CD4-positive, alpha-beta T cell (primary cell): Measurements from ENCODE around the gene TMPRSS11E. TPM values are rescaled to one million over a fixed set of nuclear protein-coding genes. Genes with fewer than 3 reads are reported as not detected.
"Not testable (repeated sequence)": the region's sequence is repeated elsewhere in the genome, so short reads cannot be mapped to it uniquely, and the experiment has no call there.

Experiments
- ATAC-seq: fragments of 200-7000 bp; cut with Tn5 transposase; one replicate; pipeline ENCODE4 v1.10.0; 2022; ENCODE audit warnings: mild to moderate bottlenecking; ENCODE audit not compliant: poor library complexity
- CTCF ChIA-PET: fragments of 350-600 bp; sonication (Branson Sonifier 250); formaldehyde crosslinking; loops from one replicate; lab custom pipeline; 2021; ENCODE audit warnings: antibody characterized with exemption, inconsistent platforms; lab: Charles Lee
- POLR2A ChIA-PET: fragments of 350-600 bp; sonication (Branson Sonifier 250); formaldehyde crosslinking; loops from one replicate; lab custom pipeline; 2021; ENCODE audit warnings: antibody characterized with exemption, inconsistent platforms; lab: Charles Lee
- DNase-seq, 14 experiments: peaks; one replicate each; pipeline ENCODE4 v3.0.0-alpha.2; 2013 to 2020; ENCODE audit warnings: mixed read lengths in 2 of 14
- H3K27ac ChIP-seq, 2 donors: one replicate each; pipeline versions ENCODE4 v1.5.1 to v1.7.0; 2013; ENCODE audit warnings: low read length in 2 of 2, low read depth in 1 of 2, mild to moderate bottlenecking in 1 of 2
- H3K27me3 ChIP-seq, 2 experiments: 1 replicate in 1 of 2; 2 replicates in 1 of 2; pipeline versions ENCODE4 v1.6.1 to v1.7.0; 2013; ENCODE audit warnings: low read length in 2 of 2, control low read depth in 1 of 2, mild to moderate bottlenecking in 1 of 2, moderate library complexity in 1 of 2; ENCODE audit not compliant: insufficient read depth in 2 of 2, control insufficient read depth in 1 of 2
- H3K36me3 ChIP-seq: one replicate; pipeline ENCODE4 v1.6.1; 2013; ENCODE audit warnings: low read length, control low read depth; ENCODE audit not compliant: insufficient read depth
- H3K4me1 ChIP-seq: one replicate; pipeline ENCODE4 v1.6.1; 2013; ENCODE audit warnings: low read length, control low read depth; ENCODE audit not compliant: insufficient read depth
- H3K4me3 ChIP-seq: one replicate; pipeline ENCODE4 v1.5.1; 2013; ENCODE audit warnings: mild to moderate bottlenecking, low read length, moderate library complexity
- H3K9me3 ChIP-seq, 2 experiments: 1 replicate in 1 of 2; 2 replicates in 1 of 2; pipeline versions ENCODE4 v1.6.1 to v1.7.0; 2013; ENCODE audit warnings: low read length in 2 of 2, mild to moderate bottlenecking in 2 of 2, control low read depth in 1 of 2, moderate library complexity in 1 of 2; ENCODE audit not compliant: control insufficient read depth in 1 of 2, insufficient read depth in 1 of 2
- H3K27ac Mint-ChIP-seq: one replicate; pipeline ENCODE4 v1.8.0; 2020; ENCODE audit warnings: mixed read lengths
- H3K27me3 Mint-ChIP-seq: one replicate; pipeline ENCODE4 v1.8.0; 2021; ENCODE audit warnings: mixed read lengths
- H3K36me3 Mint-ChIP-seq: one replicate; pipeline ENCODE4 v1.8.0; 2021; ENCODE audit warnings: low read depth, mixed read lengths
- H3K4me1 Mint-ChIP-seq: one replicate; pipeline ENCODE4 v1.8.0; 2021; ENCODE audit warnings: low read depth, mixed read lengths
- H3K4me3 Mint-ChIP-seq: one replicate; pipeline ENCODE4 v1.8.0; 2020; ENCODE audit warnings: mild to moderate bottlenecking, mixed read lengths
- H3K9me3 Mint-ChIP-seq: one replicate; pipeline ENCODE4 v1.8.0; 2020; ENCODE audit warnings: mixed read lengths
- CTCF ChIP-seq: fragments of 200-600 bp; IDR thresholded peaks from one replicate; pipeline ENCODE4 v1.8.0; 2022; ENCODE audit warnings: antibody characterized with exemption, mild to moderate bottlenecking
- intact Hi-C, 2 experiments: fragments of 100-400 bp; cut with DNase I in 1 of 2; cut with micrococcal nuclease in 1 of 2; formaldehyde crosslinking; loops; one replicate each; pipeline versions ENCODE4 v1.15.1 to v1.9.0; 2023 to 2025; cut with DNase I, micrococcal nuclease
- total RNA-seq, 174 experiments: library from RNA in 2 of 174; stranded (reverse) in 2 of 174; gene quantifications; one replicate each; pipeline ENCODE4 v1.2.3 and lab custom pipeline; 2021 to 2026

The TMPRSS11E gene
- total RNA-seq, 2 experiments from 2014 or later = not detected

- Mint-ChIP-seq H3K4me3 (no peak overlapping the region), H3K9me3 (no peaks in the 10 kb centered on the region), H3K27ac (no peak overlapping the region), H3K36me3 (no peaks in the 10 kb centered on the region), H3K27me3 (no peaks in the 10 kb centered on the region), H3K4me1 (no peaks in the 10 kb centered on the region)
- intact Hi-C loops = no loop called here
- Histone ChIP-seq H3K9me3 (no peaks in the 10 kb centered on the region), H3K4me1 (no peaks in the 10 kb centered on the region), H3K4me3 (no peak overlapping the region), H3K27me3 (no peaks in the 10 kb centered on the region), H3K36me3 (no peaks in the 10 kb centered on the region), H3K27ac (no peak overlapping the region)
- CTCF ChIA-PET = no interaction called here
- no peak for ATAC-seq
- no peak for TF ChIP-seq CTCF
- DNase-seq = no peak
- POLR2A ChIA-PET = interaction anchor here (1.1 kb wide), 1 partner anchor 35 kb away, joined by 3 read pairs; no protein-coding TSS in a partner anchor
Measured at GRCh38 chr4:68404153-68404552, 43.1 kb upstream of the TMPRSS11E start.

DNA sequence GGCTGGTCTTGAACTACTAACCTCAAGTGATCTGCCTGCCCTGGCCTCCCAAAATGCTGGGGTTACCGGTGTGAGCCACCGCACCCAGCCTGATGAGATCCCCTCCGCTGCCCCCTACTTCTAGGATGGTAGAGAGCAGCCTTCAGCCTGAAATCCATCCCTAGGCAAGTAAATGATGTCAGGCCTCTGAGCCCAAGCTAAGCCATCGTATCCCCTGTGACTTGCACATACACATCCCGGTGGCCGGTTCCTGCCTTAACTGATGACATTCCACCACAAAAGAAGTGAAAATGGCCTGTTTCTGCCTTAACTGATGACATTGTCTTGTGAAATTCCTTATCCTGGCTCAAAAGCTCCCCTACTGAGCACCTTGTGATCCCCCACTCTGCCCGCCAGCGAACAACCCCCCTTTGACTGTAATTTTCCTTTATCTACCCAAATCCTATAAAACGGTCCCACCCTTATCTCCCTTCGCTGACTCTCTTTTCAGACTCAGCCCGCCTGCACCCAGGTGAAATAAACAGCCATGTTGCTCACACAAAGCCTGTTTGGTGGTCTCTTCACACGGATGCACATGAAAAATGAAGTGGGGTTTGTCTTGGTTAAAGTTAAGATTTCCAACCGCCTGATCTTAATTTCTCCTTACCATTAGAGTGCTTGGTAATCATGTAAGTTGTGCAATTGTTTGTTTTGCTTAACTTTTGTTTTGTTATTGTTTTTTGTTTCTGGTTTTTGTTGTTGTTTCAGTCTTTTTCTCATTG lies 41.4 kb upstream of the TMPRSS11E start:
- CTCF ChIA-PET, H3K27me3 ChIP-seq, H3K27ac Mint-ChIP-seq, intact Hi-C loops, H3K9me3 Mint-ChIP-seq, H3K4me1 Mint-ChIP-seq, POLR2A ChIA-PET, H3K36me3 ChIP-seq, H3K27ac ChIP-seq, DNase-seq, H3K4me3 Mint-ChIP-seq, H3K27me3 Mint-ChIP-seq, ATAC-seq, H3K4me3 ChIP-seq, H3K4me1 ChIP-seq, H3K9me3 ChIP-seq, H3K36me3 Mint-ChIP-seq: not testable (repeated sequence)

GRCh38 chr4:68406479-68406859 lies 40.8 kb upstream of the TMPRSS11E start:
- Histone ChIP-seq H3K4me3 (no peak overlapping the region), H3K9me3 (no peaks in the 10 kb centered on the region), H3K36me3 (no peaks in the 10 kb centered on the region), H3K27ac (no peak overlapping the region), H3K4me1 (no peaks in the 10 kb centered on the region), H3K27me3 (no peaks in the 10 kb centered on the region)
- CTCF ChIA-PET = no interaction called here
- no peak overlapping the region for H3K27ac Mint-ChIP-seq
- H3K4me1 Mint-ChIP-seq = no peaks in the 10 kb centered on the region
- POLR2A ChIA-PET = no interaction called here
- TF ChIP-seq CTCF = no peak
- DNase-seq = no peak
- no peak overlapping the region for H3K4me3 Mint-ChIP-seq
- intact Hi-C loops = no loop called here
- peaks cover 4% of the 10 kb centered on the region for H3K27me3 Mint-ChIP-seq
- H3K9me3 Mint-ChIP-seq = no peaks in the 10 kb centered on the region
- H3K36me3 Mint-ChIP-seq = no peaks in the 10 kb centered on the region
- ATAC-seq = no peak

GRCh38 chr4:68407015-68407867 lies 40.0 kb upstream of the TMPRSS11E start:
- CTCF ChIA-PET = not testable (repeated sequence)

More at GRCh38 chr4:68407015-68407867, 40.0 kb upstream of the TMPRSS11E start:
- ATAC-seq, H3K36me3 ChIP-seq, H3K9me3 Mint-ChIP-seq, H3K27me3 Mint-ChIP-seq, DNase-seq, intact Hi-C loops, H3K9me3 ChIP-seq, H3K4me1 ChIP-seq, H3K27ac ChIP-seq, H3K36me3 Mint-ChIP-seq, H3K4me1 Mint-ChIP-seq, H3K27me3 ChIP-seq, H3K4me3 Mint-ChIP-seq, POLR2A ChIA-PET, H3K27ac Mint-ChIP-seq, H3K4me3 ChIP-seq: not testable (repeated sequence)
